GM19397 (cell line): Measurements from ENCODE around the gene RAB7B.

Source experiments
- ATAC-seq: cut with Tn5 transposase; IDR thresholded peaks from one replicate; pipeline ENCODE4 v1.9.1; 2021; ENCODE audit warnings: mild to moderate bottlenecking, moderate library complexity; ENCODE audit not compliant: unreplicated experiment

The RAB7B gene

DNA sequence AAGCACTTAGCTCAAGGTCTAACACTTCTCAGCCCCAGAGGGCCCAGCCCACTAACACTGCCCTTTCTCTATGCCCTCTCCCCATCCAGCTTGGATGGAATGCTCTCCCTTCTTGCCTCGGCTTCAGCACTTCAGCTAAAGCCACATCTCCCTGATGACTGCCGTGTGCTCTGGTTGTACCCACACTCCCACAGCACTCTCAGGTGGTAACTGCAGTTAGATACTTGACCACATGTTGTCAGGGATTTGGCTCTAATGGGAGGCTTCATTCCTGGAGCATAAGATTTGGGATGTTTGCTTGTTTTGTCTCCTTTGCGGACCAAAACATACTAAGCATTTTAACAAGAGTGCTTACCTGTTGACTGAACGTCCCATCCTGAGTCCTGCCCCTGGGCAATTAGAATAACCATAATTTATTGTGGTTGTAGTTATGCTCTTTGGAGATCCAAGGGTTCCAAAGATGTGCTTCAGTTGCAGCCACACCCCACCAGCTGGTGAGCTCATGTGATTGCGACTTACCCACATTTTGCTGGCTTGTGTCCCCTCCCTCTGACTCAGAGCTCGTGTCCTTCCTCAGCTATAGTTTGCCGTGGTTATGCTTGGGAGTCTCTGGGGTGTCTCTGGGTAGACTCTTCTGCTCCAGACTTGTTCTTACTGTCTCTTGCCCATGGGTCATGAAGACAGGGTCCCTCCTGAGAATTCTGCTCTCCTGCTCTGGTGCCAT is 52.2 kb downstream of the RAB7B start:
- ATAC-seq: no peak

GRCh38 chr1:205950280-205950679 is 52.9 kb downstream of the RAB7B start:
- ATAC-seq: no peak

- ATAC-seq: no peak
Measured at GRCh38 chr1:205949753-205950152, 53.4 kb downstream of the RAB7B start.

GRCh38 chr1:205948886-205949285 is 54.3 kb downstream of the RAB7B start:
- ATAC-seq: no peak

DNA sequence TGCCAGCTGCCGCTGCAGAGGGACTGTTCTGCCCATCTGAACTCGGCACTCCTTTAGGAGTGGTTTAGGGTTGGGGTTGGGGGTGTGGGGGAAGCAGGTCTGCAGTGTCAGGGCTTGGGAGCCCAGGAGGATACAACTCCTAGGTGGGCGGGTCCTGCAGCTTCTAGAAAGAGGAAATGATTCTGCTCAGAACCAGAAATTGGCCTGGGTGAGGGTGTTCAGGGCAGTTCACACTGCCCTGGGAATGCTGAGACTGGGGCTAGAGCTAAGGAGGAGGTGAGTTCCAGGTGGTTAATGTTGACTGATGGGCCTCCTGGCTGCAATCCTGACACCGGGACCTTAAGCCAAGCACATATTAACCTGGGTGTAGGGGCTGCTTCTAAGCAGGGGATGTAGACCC is 55.2 kb downstream of the RAB7B start:
- no peak for ATAC-seq

DNA sequence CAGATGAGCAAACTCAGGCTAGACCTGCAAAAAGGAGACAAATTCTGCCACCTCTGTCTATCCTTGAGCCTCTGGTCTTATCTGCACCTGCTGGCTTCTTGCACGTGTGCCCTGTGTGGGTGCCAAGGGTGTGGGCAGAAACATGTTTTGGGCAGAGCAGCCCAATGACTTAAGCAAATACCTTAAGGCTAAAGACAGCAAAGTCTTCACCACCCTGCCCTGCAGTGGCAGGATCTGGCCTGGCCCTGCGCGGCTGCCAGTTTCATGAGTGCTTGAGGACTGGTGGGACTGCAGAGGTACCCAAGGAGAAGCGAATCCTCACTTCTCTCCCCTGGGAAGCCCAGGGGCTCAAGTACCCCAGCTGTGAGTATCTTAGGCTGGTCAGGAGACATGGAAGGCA is 56.2 kb downstream of the RAB7B start:
- ATAC-seq: no peak

DNA sequence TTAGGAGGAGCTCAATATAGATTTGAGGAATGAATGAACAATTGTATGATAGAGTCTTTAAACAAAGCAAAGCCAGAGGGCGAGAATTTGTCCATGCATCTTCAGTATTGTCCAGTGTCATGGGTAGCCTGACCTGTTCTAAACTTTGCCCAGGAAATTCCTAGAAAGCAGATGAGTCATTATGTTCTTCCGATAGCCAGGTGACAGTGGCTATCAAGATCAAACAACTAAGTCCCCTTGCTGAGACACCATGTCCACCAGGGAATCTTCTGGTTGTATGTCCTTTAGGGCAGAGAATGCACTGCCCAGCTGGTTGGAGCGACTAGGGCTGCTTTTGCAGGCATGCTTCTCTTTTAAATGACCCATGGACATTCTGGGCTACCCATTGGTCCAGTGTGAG is 58.1 kb downstream of the RAB7B start:
- ATAC-seq: no peak

DNA sequence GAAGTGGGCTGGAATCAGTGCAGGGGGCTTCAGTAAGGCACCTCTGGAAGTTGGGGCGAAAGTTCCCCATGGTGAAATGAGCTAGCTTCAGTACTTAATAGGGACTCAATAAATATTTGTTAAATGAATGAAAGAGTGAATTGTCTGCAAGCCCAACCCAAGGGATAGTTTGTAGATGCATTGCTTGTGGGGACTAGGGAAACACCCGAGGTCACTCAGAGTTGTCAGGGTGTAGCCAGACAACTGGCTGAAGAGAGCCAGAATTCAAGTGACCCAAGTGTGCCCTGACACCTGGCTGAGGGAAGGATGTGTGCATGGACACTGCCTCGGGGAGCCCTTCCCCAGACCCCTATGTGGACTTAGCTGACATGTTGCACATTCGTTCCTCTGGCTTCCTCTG is 58.7 kb downstream of the RAB7B start:
- ATAC-seq: no peak

DNA sequence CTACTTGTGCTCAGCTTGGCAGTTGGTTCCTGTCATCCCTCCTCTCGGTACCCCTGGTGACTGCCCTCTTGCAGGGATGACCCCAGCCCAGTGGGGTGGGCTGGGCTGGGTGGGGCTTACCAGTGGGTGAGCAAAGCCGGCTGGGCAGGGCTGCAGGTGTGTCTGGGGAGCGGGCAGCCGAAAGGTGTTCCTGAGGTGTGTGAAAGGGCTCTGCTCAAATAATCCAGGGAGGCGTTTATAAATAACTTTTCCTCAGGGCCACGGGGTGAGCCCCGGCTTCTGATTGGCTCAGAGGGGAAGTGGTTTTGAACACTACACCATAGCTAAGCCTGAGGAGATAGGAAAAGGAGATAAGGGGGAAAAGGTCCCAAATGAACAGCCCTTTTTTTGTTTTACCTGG is 60.0 kb downstream of the RAB7B start, which contains the start of gene SLC26A9:
Gene SLC26A9, minus strand, starts transcription at position 212 of the 400 bp plus-strand sequence. CDS start 7,636 bp downstream, outside the sequence.
- no peak for ATAC-seq

DNA sequence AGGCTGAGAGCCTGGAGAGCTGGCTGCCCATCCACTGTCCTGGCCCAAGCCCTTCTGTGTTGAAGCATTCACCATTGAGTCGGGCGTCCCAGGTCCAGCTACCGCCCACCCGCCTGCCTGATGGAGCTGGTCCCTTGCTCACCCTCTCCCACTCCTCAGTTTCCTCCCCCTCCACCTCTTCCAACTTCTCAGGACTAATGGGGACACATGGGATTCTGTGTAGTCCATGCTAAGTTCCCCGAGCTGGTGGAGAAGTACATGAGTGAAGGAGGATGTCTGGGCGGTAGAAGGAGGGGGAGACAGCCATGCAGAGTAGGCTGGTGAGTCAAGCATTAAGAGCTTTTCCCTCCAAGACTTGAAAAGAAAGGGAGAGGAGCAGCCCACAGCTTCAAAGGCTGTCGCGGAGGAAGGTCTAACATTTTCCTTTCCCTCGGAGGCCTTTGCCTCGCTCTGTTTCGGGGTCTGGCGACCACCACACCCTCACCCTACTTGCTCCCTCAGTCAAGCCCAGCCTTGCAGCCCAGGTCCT is 60.5 kb downstream of the RAB7B start:
- no peak for ATAC-seq

DNA sequence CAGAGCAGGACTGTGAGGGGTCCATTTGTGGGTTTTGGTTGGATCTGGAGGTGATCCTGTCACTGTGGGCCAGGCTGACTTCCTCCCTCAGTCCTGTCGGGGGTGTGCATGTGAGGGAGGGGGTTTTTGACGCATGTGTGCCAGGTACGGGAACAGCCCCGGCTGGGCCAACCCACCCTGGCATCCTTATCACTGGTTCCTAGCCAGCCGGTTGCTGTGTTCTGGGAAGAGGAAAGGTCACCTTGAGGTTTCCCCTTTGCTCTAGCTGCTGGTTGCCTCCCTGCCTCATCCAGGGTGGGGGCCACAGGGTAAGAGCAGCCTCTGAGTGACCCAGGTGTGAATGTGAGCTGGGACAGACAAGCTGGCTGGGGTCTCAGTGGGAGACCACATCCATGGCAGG is 62.5 kb downstream of the RAB7B start:
- ATAC-seq: no peak

- no peak for ATAC-seq
Measured at GRCh38 chr1:205939690-205940330, 63.4 kb downstream of the RAB7B start.

DNA sequence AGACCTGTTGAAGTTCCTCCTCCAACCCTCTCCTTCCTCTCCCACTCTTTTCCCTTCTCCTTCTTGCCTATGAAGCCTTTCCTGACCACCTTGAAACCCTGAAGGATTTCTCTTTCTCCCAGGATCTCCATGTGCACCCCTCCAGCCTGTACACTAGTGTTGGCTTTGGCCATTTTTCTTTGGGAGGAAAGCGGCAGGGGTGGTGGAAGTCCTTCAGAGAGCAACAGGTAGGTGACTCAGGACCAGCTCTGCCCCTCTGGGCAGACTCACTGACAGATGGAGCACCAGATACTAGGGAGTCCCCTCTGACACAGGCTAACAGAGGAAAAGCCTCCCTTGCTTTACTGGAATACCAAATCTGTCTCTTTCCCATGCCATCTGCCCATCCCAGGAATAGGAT is 64.5 kb downstream of the RAB7B start:
- no peak for ATAC-seq

DNA sequence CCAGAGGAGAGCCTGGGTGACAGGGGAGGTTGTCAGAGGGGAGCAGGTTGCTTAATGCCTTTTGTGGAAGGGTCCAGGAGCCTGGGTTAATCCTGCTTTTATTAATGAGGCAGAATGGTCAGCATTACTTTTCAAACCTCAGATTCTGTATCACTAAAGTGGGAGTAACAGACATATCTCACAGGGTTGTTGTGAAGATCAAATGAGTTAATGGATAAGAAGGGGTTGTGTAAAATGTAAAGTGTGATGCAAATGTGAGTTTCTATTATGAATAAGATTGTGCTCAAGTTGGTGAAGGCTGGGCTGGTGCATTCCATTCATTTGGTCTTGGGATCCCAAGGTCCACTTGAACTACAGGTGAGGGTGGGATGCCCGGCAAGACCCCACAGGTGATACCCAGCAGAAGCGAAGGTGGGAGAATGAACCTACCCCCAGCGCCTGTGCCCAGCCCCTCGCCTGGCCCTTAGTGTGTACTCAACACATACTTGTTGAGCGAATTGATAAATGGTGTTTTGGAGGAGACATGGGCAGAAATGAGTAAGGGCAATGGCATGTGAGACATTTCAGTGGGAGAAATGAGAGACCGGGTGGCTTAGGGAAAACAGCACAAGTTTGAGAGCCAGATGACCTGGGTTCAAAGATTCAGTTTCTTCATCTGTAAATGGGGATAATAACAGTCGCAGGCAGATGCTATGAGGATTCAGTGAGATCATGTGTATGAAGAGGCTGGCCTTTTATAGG is 66.2 kb downstream of the RAB7B start:
- ATAC-seq: no peak

DNA sequence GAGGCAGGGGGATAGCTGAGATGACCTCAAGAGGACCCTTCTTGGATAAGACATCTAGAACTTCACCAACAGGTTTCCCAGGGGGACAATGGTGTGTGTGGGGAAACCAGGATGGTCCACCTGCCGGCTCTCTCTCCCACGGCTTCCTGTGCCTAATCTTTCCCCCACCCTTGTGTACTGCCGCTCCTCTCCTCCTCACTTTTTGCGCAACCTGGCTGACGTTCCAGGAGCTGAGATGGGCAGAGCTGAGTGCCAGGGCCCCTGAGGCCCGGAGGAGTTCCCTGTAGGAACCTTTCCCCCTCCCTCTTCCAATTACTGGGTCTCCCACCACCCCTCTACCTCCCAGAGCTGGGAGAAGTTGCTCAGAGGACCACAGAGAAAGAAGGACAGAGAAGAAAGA is 66.9 kb downstream of the RAB7B start:
- no peak for ATAC-seq

DNA sequence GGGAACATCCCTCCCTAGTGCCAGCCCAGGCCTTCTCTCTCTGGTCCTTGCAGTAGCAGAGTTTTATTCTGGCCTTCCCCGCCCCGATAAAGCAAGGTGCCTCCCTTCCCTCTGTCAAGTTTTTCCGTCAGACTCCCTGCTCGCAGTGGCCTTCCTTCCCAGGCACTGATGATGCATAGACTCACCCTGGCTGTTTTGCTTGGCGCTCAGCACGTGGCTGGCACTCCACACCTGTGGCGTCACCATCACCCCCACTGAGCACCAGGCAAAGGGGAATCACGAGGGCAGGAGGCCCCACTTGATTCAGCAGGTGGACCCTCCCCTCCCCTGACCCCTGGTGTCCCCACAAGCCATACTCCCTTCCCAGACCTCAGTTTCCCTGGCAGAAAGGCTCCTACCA is 67.3 kb downstream of the RAB7B start:
- no peak for ATAC-seq

- ATAC-seq: no peak
Measured at GRCh38 chr1:205934788-205935187, 68.4 kb downstream of the RAB7B start.

- ATAC-seq: no peak
Measured at GRCh38 chr1:205933671-205934618, 69.2 kb downstream of the RAB7B start.

DNA sequence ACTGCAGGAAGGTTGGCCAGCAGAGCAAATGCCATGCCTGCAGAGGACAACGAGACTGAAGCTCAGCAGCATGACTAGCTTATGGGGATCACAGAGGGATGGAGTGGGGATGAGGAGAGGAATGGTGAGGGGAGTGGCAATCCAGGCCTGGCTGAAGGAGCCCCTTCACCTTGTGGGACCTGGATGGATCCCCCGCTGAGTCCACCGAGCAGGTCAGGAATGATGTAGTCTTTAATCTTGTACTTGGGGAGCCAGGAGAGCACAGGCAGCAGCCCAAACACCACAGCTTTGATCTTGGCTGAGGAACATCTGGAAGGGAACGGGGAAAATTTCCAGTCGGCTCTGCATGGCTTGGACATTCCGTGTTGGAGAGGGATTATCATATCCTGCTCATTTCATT is 70.4 kb downstream of the RAB7B start:
- no peak for ATAC-seq

GRCh38 chr1:205930799-205931281 is 72.4 kb downstream of the RAB7B start:
- no peak for ATAC-seq
